Measurements from ENCODE around the gene CDC42SE2.

- TF ChIP-seq MYC (IDR thresholded peaks at IDR 0.05; ENCODE audit: low read depth, low read length) (no peak), CTCF (IDR thresholded peaks at IDR 0.05; ENCODE audit: low read depth, low read length) (no peak)
Measured at GRCh38 chr5:131277875-131278740, 14.3 kb downstream of the CDC42SE2 start.

Measured in NB4 (cell line).